HG02943 (cell line): ENCODE measurements around the gene GRSF1.
"Not testable (repeated sequence)": the region's sequence is repeated elsewhere in the genome, so short reads cannot be mapped to it uniquely, and the experiment has no call there.

Experiments used
- ATAC-seq: cut with Tn5 transposase; IDR thresholded peaks from one replicate; pipeline ENCODE4 v1.9.1; 2021; ENCODE audit warnings: mild to moderate bottlenecking, low read depth, moderate library complexity; ENCODE audit not compliant: unreplicated experiment

The GRSF1 gene

GRCh38 chr4:70836081-70836480 is 3.6 kb downstream of the GRSF1 start:
- no peak for ATAC-seq

- ATAC-seq: no peak
Observed at GRCh38 chr4:70833675-70834074, 6.0 kb downstream of the GRSF1 start.

- no peak for ATAC-seq
Observed at GRCh38 chr4:70831293-70831692, 8.4 kb downstream of the GRSF1 start.

- ATAC-seq: no peak
Observed at GRCh38 chr4:70830054-70830453, 9.6 kb downstream of the GRSF1 start.

GRCh38 chr4:70829492-70829891 is 10.2 kb downstream of the GRSF1 start:
- ATAC-seq: no peak

- ATAC-seq: no peak
Observed at GRCh38 chr4:70829015-70829414, 10.7 kb downstream of the GRSF1 start.

- ATAC-seq: no peak
Observed at GRCh38 chr4:70818921-70819320, 20.8 kb downstream of the GRSF1 start.

GRCh38 chr4:70818173-70818855 is 21.4 kb downstream of the GRSF1 start:
- no peak for ATAC-seq

- no peak for ATAC-seq
Observed at GRCh38 chr4:70816894-70817293, 22.8 kb downstream of the GRSF1 start.

- ATAC-seq: no peak
Observed at GRCh38 chr4:70815370-70815769, 24.3 kb downstream of the GRSF1 start.

- no peak for ATAC-seq
Observed at GRCh38 chr4:70808151-70808550, 31.5 kb downstream of the GRSF1 start.

GRCh38 chr4:70802928-70803580 is 36.6 kb downstream of the GRSF1 start:
- no peak for ATAC-seq

GRCh38 chr4:70801265-70801809 is 38.4 kb downstream of the GRSF1 start:
- ATAC-seq: no peak

GRCh38 chr4:70793626-70794025 is 46.1 kb downstream of the GRSF1 start:
- ATAC-seq: no peak

- no peak for ATAC-seq
Observed at GRCh38 chr4:70788733-70789132, 51.0 kb downstream of the GRSF1 start.

- no peak for ATAC-seq
Observed at GRCh38 chr4:70787496-70787895, 52.2 kb downstream of the GRSF1 start.

GRCh38 chr4:70783096-70783495 is 56.6 kb downstream of the GRSF1 start:
- ATAC-seq: no peak

- ATAC-seq: no peak
Observed at GRCh38 chr4:70778888-70779422, 60.7 kb downstream of the GRSF1 start.

- ATAC-seq: no peak
Observed at GRCh38 chr4:70772929-70773555, 66.6 kb downstream of the GRSF1 start.

- ATAC-seq: not testable (repeated sequence)
Observed at GRCh38 chr4:70769396-70769795, 70.3 kb downstream of the GRSF1 start.

- no peak for ATAC-seq
Observed at GRCh38 chr4:70768301-70768948, 71.3 kb downstream of the GRSF1 start.
